K562 (cell line): ENCODE measurements around the gene CHRM1. TPM values are rescaled to one million over a fixed set of nuclear protein-coding genes. Genes with fewer than 3 reads are reported as not detected.

Experiments used
- BHLHE40 ChIP-seq: IDR thresholded peaks from 2 replicates; pipeline ENCODE4 v1.6.1; 2011; ENCODE audit warnings: low read length, improper control_type of control experiment
- FOSL1 ChIP-seq: fragments of 200-800 bp; sonication (Bioruptor generic); conservative IDR thresholded peaks from 2 replicates; pipeline ENCODE4 v1.6.1; 2016; ENCODE audit warnings: missing genetic modification characterization, missing compliant biosample characterization
- FOXA3 ChIP-seq, 2 experiments: fragments of 450-650 bp in 1 of 2; sonication (generic) in 1 of 2; formaldehyde crosslinking; IDR thresholded peaks in 1 of 2; conservative IDR thresholded peaks in 1 of 2; 2 replicates each; pipeline versions ENCODE4 v1.4.0 to v1.8.0; 2020 to 2022; ENCODE audit warnings: mild to moderate bottlenecking in 2 of 2, missing genetic modification reagents in 1 of 2
- SMAD3 ChIP-seq: fragments of 450-650 bp; formaldehyde crosslinking; conservative IDR thresholded peaks from 2 replicates; pipeline ENCODE4 v1.4.0; 2020; ENCODE audit warnings: mild to moderate bottlenecking
- SP2 ChIP-seq: IDR thresholded peaks from 2 replicates; pipeline ENCODE4 v1.6.1; 2011; ENCODE audit warnings: mild to moderate bottlenecking, low read depth, low read length, moderate library complexity; ENCODE audit not compliant: poor library complexity, severe bottlenecking; ENCODE audit errors: extremely low read depth
- STAT5B ChIP-seq: fragments of 250-450 bp; sonication (Bioruptor Pico); IDR thresholded peaks from 2 replicates; pipeline ENCODE4 v1.8.0; 2021; ENCODE audit warnings: mild to moderate bottlenecking, inconsistent platforms
- TEAD1 ChIP-seq, 2 experiments: fragments of 450-650 bp in 1 of 2; sonication (generic) in 1 of 2; formaldehyde crosslinking; IDR thresholded peaks; 2 replicates each; pipeline versions ENCODE4 v1.4.0 to v1.8.0; 2020 to 2022; ENCODE audit warnings: mild to moderate bottlenecking in 2 of 2, missing genetic modification reagents in 1 of 2
- ZNF140 ChIP-seq: fragments of 250-450 bp; sonication (Bioruptor Pico); IDR thresholded peaks from 2 replicates; pipeline ENCODE4 v1.8.0; 2021; ENCODE audit warnings: moderate library complexity, mild to moderate bottlenecking, inconsistent platforms
- ZNF586 ChIP-seq: fragments of 450-650 bp; formaldehyde crosslinking; conservative IDR thresholded peaks from 2 replicates; pipeline ENCODE4 v1.4.0; 2020; ENCODE audit warnings: mild to moderate bottlenecking, moderate library complexity
- ZZZ3 ChIP-seq: fragments of 450-650 bp; IDR thresholded peaks from 2 replicates; pipeline ENCODE4 v1.6.1; 2016; ENCODE audit warnings: antibody characterized with exemption, mild to moderate bottlenecking, moderate library complexity
- polyA plus RNA-seq, 8 experiments: library from polyadenylated mRNA; depleted of rRNA in 4 of 8; stranded (reverse) in 5 of 8; unstranded in 3 of 8; fragments of >200 nt; fragmentation: Nextera tagmentation in 2 of 8; fragmentation: Illumina TruSeq in 1 of 8; extraction: Ambion mirVana in 2 of 8; extraction: Trizol in 1 of 8; gene quantifications; 2 replicates each; pipeline versions ENCODE4 v1.2.1 to v1.2.3, GENCODE V29; 2011 to 2014; ENCODE audit warnings: inconsistent platforms in 1 of 8, missing spikeins in 1 of 8
- total RNA-seq, 7 experiments: library from RNA; depleted of rRNA in 6 of 7; stranded (reverse); fragments of >200 nt in 6 of 7; fragmentation: Illumina TruSeq in 2 of 7; extraction: Trizol in 2 of 7; gene quantifications; 2 replicates each; pipeline versions ENCODE4 v1.2.1 to v1.2.3, GENCODE V29; 2011 to 2021; ENCODE audit warnings: low replicate concordance in 1 of 7
- TF ChIP-seq, protein P1 (sequence below): fragments of 450-650 bp; formaldehyde crosslinking; IDR thresholded peaks from 2 replicates; pipeline ENCODE4 v1.4.0; 2020; ENCODE audit warnings: mild to moderate bottlenecking, moderate library complexity
- TF ChIP-seq, protein P2 (sequence below), 2 experiments: fragments of 250-450 bp in 1 of 2; fragments of 450-650 bp in 1 of 2; sonication (Bioruptor Pico) in 1 of 2; IDR thresholded peaks; 2 replicates each; pipeline versions ENCODE4 v1.6.1 to v1.8.0; 2016 to 2021; ENCODE audit warnings: mild to moderate bottlenecking in 2 of 2, moderate library complexity in 2 of 2, missing compliant biosample characterization in 1 of 2, missing genetic modification characterization in 1 of 2

The CHRM1 gene
- total and polyA plus RNA-seq, 9 of the 15 experiments (the other 6 are each of a cell fraction or from before 2014, with no cell fraction given) = not detected

DNA sequence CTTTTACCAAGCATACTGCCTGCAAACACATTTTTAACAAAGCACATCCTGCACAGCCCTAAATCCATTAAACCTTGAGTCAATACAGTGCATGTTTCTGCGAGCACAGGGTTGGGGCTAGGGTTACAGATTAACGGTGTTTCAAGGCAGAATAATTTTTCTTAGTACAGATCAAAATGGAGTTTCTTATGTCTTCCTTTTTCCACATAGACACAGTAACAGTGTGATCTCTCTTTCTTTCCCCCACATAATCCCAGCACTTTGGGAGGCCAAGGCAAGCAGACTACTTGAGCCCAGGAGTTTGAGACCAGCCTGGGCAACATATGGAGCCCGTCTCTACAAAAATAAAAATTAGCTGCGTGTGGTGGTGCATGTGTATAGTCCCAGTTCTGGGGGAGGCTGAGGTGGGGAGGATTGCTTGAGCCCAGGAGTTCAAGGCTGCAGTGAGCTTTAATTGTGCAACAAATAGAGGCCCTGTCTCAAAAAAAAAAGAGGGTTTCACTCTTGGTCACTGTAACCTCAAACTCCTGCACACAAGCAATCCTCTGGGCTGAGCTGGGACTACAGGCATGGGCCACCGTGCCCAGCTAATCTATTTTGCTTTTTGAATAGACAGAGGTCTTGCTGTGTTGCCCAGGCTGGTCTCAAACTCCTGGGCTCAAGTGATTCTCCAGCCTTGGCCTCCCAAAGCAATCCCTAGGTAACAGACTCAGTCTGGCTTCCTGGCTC, 60.2 kb downstream of the CHRM1 start (continued):
- TF ChIP-seq TEAD1 (CRISPR knock-in tag; IDR thresholded peaks at IDR 0.05) (peak in 1 of 2 experiments; percentile 77; a peak in 2 of 4 replicates), ZNF586 (0 out of 2 replicates have a peak, but pooled peaks have one; percentile 49), BHLHE40 (no peak), SP2 (no peak), FOXA3 (CRISPR knock-in tag; conservative IDR thresholded peaks at IDR 0.05 in 1 of 2, IDR thresholded peaks at IDR 0.05 in 1 of 2) (peak in 1 of 2 experiments; percentile 18; a peak in 1 of 4 replicates), STAT5B (0 out of 2 replicates have a peak, but pooled peaks have one; percentile 37), FOSL1 (tag) (no peak), SMAD3 (CRISPR knock-in tag) (peak; percentile 68; the same call in 1 of the 2 replicates), ZNF140 (CRISPR knock-in tag) (0 out of 2 replicates have a peak, but pooled peaks have one; percentile 35), ZZZ3 (no peak)
- TF ChIP-seq, protein P1, sequence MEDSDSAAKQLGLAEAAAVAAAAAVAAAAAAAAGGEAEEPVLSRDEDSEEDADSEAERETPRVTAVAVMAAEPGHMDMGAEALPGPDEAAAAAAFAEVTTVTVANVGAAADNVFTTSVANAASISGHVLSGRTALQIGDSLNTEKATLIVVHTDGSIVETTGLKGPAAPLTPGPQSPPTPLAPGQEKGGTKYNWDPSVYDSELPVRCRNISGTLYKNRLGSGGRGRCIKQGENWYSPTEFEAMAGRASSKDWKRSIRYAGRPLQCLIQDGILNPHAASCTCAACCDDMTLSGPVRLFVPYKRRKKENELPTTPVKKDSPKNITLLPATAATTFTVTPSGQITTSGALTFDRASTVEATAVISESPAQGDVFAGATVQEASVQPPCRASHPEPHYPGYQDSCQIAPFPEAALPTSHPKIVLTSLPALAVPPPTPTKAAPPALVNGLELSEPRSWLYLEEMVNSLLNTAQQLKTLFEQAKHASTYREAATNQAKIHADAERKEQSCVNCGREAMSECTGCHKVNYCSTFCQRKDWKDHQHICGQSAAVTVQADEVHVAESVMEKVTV = peak; percentile 44
- TF ChIP-seq, protein P2, sequence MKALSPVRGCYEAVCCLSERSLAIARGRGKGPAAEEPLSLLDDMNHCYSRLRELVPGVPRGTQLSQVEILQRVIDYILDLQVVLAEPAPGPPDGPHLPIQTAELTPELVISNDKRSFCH (CRISPR knock-in tag; IDR thresholded peaks at IDR 0.05) = 0 out of 2 replicates have a peak, but pooled peaks have one; percentile 59
- TF ChIP-seq, protein P2 (tag; IDR thresholded peaks at IDR 0.05) = peak; percentile 87
